Measurements from ENCODE around the gene FAM241A. TPM values are rescaled to one million over a fixed set of nuclear protein-coding genes. Genes with fewer than 3 reads are reported as not detected.

FAM241A gene
- total and polyA plus RNA-seq, 2 of the 13 experiments (the other 11 are each of a cell fraction or from before 2014, with no cell fraction given) = 0.61 to 0.69 TPM

DNA sequence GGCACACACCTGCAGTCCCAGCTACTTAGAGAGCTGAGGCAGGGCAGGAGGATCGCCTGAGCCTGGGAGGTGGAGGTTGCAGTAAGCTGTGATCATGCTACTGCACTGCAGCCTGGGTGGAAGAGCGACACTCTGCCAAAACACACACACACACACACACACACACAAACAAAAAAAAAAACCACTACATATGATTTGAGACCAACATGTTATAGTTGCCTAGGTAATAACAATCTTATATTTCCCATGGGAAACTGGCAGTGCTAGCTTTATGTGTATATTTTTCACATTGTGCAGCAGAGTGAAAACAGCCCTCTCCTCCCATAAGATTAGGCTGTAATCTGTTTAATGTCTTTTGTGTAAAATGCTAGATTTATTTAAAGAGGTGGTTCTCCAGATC is 3.1 kb upstream of the FAM241A start:
- Histone ChIP-seq H3K27ac (ENCODE audit: extremely low read length, insufficient read depth, low read length) (no peak overlapping the region), H3K4me1 (ENCODE audit: insufficient read depth, low read length) (peaks cover 33% of the 10 kb centered on the region), H3K4me3 (replicated peaks in 1 of 3; ENCODE audit: insufficient read depth in 1 of 3, low read depth in 2 of 3, low read length in 3 of 3) (no peak overlapping the region), H3K4me2 (ENCODE audit: low read depth, low read length) (no peak overlapping the region), H3K27me3 (ENCODE audit: control insufficient read depth in 1 of 2, insufficient read depth in 2 of 2, low read length in 2 of 2) (no peaks in the 10 kb centered on the region; a peak in 1 of 5 replicates), H3K79me2 (ENCODE audit: insufficient read depth, low read length) (no peaks in the 10 kb centered on the region), H2AFZ (ENCODE audit: low read length) (no peak overlapping the region), H3K9me3 (ENCODE audit: low read length) (no peaks in the 10 kb centered on the region), H4K20me1 (ENCODE audit: insufficient read depth, low read length) (no peaks in the 10 kb centered on the region), H3K9ac (ENCODE audit: insufficient read depth, low read depth, low read length) (no peak overlapping the region), H3K36me3 (replicated peaks in 1 of 2; ENCODE audit: control insufficient read depth in 1 of 2, insufficient read depth in 2 of 2, low read length in 2 of 2) (no peaks in the 10 kb centered on the region)
- TF ChIP-seq MBNL3 (CRISPR knock-in tag; conservative IDR thresholded peaks at IDR 0.05) = no peak
- TF ChIP-seq, protein P1, sequence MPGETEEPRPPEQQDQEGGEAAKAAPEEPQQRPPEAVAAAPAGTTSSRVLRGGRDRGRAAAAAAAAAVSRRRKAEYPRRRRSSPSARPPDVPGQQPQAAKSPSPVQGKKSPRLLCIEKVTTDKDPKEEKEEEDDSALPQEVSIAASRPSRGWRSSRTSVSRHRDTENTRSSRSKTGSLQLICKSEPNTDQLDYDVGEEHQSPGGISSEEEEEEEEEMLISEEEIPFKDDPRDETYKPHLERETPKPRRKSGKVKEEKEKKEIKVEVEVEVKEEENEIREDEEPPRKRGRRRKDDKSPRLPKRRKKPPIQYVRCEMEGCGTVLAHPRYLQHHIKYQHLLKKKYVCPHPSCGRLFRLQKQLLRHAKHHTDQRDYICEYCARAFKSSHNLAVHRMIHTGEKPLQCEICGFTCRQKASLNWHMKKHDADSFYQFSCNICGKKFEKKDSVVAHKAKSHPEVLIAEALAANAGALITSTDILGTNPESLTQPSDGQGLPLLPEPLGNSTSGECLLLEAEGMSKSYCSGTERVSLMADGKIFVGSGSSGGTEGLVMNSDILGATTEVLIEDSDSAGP (CRISPR knock-in tag; IDR thresholded peaks at IDR 0.05; ENCODE audit: borderline replicate concordance) = no peak
- no peak for TF ChIP-seq SP2 (CRISPR knock-in tag; IDR thresholded peaks at IDR 0.05)
- TF ChIP-seq U2AF2 (IDR thresholded peaks at IDR 0.05; ENCODE audit: low read depth, low read length) = no peak
- no peak for TF ChIP-seq HNF4A (CRISPR knock-in tag; IDR thresholded peaks at IDR 0.05)
- TF ChIP-seq MIER3 (CRISPR knock-in tag; IDR thresholded peaks at IDR 0.05; ENCODE audit: borderline replicate concordance) = no peak
- TF ChIP-seq, protein P2, sequence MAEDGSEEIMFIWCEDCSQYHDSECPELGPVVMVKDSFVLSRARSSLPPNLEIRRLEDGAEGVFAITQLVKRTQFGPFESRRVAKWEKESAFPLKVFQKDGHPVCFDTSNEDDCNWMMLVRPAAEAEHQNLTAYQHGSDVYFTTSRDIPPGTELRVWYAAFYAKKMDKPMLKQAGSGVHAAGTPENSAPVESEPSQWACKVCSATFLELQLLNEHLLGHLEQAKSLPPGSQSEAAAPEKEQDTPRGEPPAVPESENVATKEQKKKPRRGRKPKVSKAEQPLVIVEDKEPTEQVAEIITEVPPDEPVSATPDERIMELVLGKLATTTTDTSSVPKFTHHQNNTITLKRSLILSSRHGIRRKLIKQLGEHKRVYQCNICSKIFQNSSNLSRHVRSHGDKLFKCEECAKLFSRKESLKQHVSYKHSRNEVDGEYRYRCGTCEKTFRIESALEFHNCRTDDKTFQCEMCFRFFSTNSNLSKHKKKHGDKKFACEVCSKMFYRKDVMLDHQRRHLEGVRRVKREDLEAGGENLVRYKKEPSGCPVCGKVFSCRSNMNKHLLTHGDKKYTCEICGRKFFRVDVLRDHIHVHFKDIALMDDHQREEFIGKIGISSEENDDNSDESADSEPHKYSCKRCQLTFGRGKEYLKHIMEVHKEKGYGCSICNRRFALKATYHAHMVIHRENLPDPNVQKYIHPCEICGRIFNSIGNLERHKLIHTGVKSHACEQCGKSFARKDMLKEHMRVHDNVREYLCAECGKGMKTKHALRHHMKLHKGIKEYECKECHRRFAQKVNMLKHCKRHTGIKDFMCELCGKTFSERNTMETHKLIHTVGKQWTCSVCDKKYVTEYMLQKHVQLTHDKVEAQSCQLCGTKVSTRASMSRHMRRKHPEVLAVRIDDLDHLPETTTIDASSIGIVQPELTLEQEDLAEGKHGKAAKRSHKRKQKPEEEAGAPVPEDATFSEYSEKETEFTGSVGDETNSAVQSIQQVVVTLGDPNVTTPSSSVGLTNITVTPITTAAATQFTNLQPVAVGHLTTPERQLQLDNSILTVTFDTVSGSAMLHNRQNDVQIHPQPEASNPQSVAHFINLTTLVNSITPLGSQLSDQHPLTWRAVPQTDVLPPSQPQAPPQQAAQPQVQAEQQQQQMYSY (CRISPR knock-in tag; IDR thresholded peaks at IDR 0.05) = no peak
- no peak for TF ChIP-seq ZSCAN9 (CRISPR knock-in tag; IDR thresholded peaks at IDR 0.05; ENCODE audit: borderline replicate concordance)
- TF ChIP-seq ZNF557 (CRISPR knock-in tag; IDR thresholded peaks at IDR 0.05) = no peak
- no peak for TF ChIP-seq NCOA1 (CRISPR knock-in tag; IDR thresholded peaks at IDR 0.05)
- FAIRE-seq = no peak
- no peak for ATAC-seq
- DNase-seq (ENCODE audit: low spot score) = no peak
- ChIA-PET CTCF (ENCODE audit: low intra/inter-chr PET ratio, low total read pairs) (no interaction called here), POLR2A (interaction anchor here (1.3 kb wide), 1 partner anchor 91 kb away, joined by 3 read pairs; no protein-coding TSS in a partner anchor)
- no TSS peak for BruUV-seq (replicated peaks)
- 59% methylated on average over 2 of the region's 2 CpGs for WGBS (ENCODE audit: low lambda C conversion rate)
- intact Hi-C loops (cut with micrococcal nuclease; ENCODE audit: unreplicated experiment) (no loop called here), in situ Hi-C loops (cut with HindIII; ENCODE audit: extremely low pct_ligation_motif_present, low pct_unique_long_range_greater_than_20kb) (no loop called here)

Data from HepG2 (cell line).